GM19463 (cell line): ENCODE measurements around the gene RNF133.

Experiments used
- ATAC-seq: cut with Tn5 transposase; IDR thresholded peaks from one replicate; pipeline ENCODE4 v1.9.1; 2021; ENCODE audit warnings: mild to moderate bottlenecking, moderate library complexity; ENCODE audit not compliant: unreplicated experiment

Gene RNF133

DNA sequence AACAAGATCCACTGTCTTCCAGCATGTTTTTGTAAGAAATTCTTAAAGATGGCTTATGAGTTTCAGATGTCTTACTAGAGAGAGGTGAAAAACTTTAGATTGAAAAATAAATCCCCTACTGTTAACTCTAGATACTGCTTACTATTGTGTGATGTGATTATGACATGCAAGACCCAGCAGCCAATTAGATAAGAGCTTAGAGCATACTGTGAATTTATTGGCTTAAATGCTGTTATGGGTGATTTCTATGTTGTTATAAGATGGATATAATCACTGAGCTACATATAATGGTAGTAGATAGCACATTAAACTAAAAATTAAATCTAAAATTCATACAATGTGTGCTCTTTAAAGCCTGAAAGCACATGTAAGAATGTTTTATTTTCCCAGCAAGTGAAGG, at the start of gene RNF133:
Gene RNF133 (minus strand): TSS at position 101 of the 400 bp plus-strand sequence. CDS start 199 bp downstream, outside the sequence.
- ATAC-seq = no peak

DNA sequence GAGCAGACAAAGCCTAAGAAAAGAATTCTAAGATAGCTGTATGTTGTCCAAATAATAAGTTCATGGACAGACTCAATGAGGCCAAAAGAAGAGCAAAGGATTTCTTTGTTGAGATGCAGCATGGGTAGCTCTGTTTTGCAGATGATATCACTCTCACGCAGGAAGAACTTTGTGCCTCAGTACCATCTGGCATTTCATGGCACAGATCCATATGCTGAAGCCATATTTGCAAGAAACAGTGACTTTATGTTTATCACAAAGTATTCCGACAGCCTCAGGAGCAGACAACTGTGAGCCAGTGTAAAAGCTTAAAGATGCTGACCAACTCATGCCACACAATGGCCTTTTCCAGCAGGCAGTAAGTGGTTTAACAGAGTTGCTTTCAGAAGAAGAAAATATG, 49.3 kb upstream of the RNF133 start:
- no peak for ATAC-seq

GRCh38 chr7:122746948-122747347, 48.0 kb upstream of the RNF133 start:
- no peak for ATAC-seq

GRCh38 chr7:122743211-122743610, 44.3 kb upstream of the RNF133 start:
- ATAC-seq = no peak

DNA sequence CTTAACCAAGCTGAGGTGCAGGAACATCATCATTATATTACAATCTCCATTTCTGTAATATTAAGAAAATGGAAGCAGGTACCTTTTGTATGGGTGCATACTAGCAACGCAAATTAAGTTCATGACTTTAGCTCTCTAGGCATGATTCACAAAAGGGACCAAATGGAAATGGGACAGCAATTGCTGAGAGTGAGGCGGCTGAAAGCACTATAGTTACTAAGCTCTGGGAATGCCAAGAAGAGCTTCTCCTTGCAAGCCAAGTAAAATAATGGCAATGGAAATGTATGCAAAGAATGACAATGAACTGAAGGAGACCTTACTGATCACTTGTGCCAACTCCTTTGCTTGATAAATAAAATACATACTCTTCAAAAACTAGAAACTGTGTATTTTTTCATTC, 40.0 kb upstream of the RNF133 start:
- ATAC-seq = no peak

DNA sequence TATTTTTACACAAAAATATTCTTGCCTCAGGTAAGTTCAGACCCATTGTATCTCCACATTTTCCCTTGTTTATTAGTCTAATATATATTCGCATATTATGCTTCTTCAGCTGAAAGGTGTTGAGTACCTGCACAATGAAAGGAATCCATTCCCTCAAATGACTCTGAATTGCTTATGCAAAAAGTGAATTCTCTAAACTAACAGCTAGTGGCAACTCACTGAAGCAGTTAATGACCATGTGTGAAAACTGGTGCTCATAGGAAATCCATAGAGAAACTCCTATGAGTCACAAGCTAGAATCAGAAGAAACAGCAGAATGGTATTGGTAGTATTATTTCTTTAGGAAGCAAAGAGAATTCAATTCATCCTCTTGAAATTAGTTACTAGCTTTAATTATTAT, 37.3 kb upstream of the RNF133 start:
- no peak for ATAC-seq

- ATAC-seq = no peak
These were observed 28.8 kb upstream of the RNF133 start for GRCh38 chr7:122727759-122728158.

DNA sequence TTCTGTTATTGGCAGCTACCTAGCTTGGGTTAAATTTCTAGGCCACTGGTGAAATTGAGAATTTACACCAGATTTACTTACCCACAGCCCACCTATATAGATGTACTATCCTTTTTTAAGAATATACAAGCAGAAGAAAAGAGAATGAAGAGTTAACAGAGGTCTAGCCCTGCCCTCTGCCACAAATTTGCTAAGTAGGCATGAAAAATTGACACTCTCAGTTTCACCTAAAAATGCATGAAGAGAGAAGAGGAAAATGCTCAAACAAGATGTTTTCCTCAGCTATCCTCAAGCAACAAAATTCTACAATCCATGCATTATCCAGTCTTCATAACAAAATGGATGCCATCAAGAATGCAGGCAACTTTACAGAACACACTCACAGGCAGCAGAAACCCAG, 28.4 kb upstream of the RNF133 start:
- ATAC-seq = no peak

DNA sequence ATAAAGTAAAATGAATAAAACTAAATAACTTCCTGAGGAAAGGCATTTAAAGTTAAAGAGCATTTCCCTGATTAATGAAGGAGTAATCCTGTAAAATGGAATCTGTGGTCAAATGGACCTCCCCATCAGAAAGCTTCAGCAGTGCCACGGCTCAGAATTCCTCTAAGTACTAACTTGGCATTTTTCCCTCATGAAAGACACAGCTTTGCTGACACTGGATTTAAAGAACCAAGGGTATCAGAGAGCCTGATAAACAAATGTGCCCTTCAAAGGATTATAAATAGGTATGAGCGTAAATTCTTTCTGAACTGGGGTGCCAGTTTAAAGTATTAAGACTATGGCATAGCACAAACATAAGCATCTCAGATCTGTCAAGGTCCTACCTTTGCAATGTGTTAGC, 28.0 kb upstream of the RNF133 start:
- ATAC-seq = no peak

GRCh38 chr7:122724366-122724765, 25.4 kb upstream of the RNF133 start:
- ATAC-seq = no peak

GRCh38 chr7:122719010-122719578, 20.2 kb upstream of the RNF133 start:
- no peak for ATAC-seq

DNA sequence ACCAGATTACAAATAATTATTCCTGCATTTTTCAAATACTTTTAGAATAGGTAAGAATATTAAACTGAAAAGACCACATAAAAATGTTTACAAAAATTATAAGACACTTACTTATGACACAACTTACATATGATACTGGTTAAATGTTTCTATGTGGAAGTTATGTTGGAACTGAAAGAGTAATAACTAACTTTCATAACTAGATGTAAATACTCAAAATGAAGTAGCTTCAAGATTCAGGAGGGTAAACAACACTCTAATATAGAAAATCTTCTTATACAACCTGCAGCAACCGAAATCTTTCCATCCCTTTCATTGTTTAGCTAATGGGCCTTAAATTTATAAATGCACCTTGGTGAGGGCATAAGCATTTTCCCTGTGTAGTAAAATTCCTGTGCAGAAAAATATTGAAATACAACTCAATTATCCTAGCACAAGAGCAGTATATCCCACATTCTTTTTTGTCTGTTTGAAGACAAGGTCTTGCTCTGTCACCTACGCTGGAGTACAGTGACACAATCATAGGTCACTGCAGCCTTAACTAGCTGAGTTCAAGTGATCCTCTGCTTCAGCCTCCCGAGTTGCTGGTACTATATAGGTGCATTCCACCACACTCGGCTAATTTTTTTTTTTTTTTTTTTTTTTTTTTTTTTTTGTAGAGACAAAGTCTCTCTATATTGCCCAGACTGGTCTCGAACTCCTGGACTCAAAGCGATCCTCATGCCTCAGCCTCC, 18.6 kb upstream of the RNF133 start:
- ATAC-seq = no peak

DNA sequence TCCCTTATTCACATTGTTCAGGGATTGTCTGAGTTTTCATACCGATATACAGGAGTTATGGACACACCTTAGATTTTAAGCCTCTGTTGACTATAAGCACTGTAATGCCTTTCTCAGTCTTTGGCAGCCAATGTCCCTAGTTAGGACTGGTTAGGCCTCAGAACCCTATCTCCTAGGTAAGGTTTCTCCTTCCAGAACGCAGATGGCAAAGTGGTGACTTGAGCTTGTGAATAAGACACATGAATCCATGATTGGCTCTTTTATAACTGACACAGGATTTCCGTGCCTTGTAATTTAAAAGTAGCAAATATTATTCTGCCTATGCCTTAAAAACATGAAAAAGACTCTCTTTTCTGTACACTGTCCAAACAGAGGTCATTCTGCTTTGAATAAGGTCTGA, 16.3 kb upstream of the RNF133 start:
- no peak for ATAC-seq

GRCh38 chr7:122710916-122711315, 12.0 kb upstream of the RNF133 start:
- no peak for ATAC-seq

DNA sequence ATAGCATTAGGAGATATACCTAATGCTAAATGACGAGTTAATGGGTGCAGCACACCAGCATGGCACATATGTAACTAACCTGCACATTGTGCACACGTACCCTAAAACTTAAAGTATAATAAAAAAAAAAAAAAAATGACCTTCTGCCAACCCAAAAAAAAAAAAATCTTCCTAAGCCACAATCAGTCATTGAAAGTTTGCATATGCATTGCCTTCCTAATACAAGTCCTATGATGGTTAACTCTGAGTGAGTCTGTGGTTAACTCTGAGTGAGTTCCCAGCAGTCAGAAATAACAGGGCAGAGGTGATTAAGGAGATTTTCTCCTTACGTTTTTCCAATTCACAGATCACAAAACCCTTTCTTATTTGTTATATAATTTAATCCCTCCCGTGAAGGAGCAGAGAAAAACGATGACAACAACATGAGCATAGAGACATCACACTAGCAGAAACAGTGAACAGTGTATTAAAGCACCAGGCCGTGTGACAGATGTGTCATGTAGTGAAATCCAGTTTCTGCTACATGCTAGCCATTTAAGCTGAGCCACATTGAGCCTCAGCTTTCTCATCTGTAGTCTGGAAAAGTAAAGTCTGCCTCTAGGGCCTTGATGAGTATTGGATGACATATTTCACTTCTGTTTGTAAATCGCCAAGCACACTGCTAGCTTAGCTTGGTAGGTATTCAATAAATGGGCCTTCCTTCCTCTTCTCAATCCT, 11.2 kb upstream of the RNF133 start:
- ATAC-seq = no peak

- no peak for ATAC-seq
These were observed 7.9 kb upstream of the RNF133 start for GRCh38 chr7:122706836-122707235.

GRCh38 chr7:122702872-122703510, 4.1 kb upstream of the RNF133 start, which contains the start of gene RNF148:
TSS of gene RNF148 (minus strand) at chr7:122702922. CDS start at chr7:122702750, 172 bp downstream.
- no peak for ATAC-seq

GRCh38 chr7:122695816-122696215, 3.1 kb downstream of the RNF133 start:
- ATAC-seq = no peak

- ATAC-seq = no peak
These were observed 4.2 kb downstream of the RNF133 start for GRCh38 chr7:122694697-122695096.

GRCh38 chr7:122692769-122693309, 6.1 kb downstream of the RNF133 start:
- ATAC-seq = no peak

DNA sequence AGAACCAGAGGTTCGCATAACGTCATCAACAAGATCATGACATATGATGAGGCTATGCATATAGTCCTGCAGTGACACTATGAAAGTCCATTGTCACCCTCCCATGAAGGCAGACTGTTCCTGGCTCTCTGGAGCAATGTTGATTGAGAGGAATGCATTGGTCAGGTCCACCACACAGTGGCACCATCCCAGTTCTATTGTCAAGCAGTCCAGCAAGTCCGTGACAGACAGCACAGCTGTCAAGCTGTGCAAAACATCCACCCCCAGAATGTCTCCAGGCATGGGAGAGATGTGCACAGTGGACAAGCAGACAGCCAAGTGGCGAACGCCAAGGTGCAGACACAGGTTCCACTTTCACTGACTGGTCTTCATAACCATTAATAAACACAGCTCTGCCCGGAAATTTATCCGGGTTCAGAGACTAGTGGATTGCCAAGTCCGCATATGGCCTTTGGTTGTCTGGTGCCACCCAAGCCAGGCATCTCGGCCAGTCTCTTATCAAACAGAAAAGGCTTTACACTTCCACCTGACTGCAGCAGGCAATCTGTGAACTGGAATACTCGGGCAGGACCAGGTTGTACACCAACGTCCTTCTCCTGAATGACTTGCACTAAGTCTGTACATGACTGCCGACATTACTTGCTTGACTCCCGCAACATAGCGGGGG, 7.2 kb downstream of the RNF133 start:
- no peak for ATAC-seq
